H1 (cell line): ENCODE measurements around the gene DEDD2. TPM values are rescaled to one million over a fixed set of nuclear protein-coding genes. Genes with fewer than 3 reads are reported as not detected.

Experiments used
- CTBP2 ChIP-seq: IDR thresholded peaks from 2 replicates; pipeline ENCODE4 v1.7.0; 2011; ENCODE audit warnings: borderline replicate concordance, mild to moderate bottlenecking, moderate library complexity, mixed read lengths, low read length; ENCODE audit not compliant: insufficient read depth, insufficient read length
- EP300 ChIP-seq, 2 experiments: IDR thresholded peaks; 1 replicate in 1 of 2; 2 replicates in 1 of 2; pipeline ENCODE4 v1.6.1; 2011 to 2012; ENCODE audit warnings: low read depth in 2 of 2, low read length in 2 of 2, mild to moderate bottlenecking in 2 of 2, borderline replicate concordance in 1 of 2, inconsistent platforms in 1 of 2, moderate library complexity in 1 of 2
- FOSL1 ChIP-seq: IDR thresholded peaks from 2 replicates; pipeline ENCODE4 v1.6.1; 2011; ENCODE audit warnings: mild to moderate bottlenecking, low read depth, low read length, moderate library complexity; ENCODE audit not compliant: insufficient read depth
- SIN3A ChIP-seq, 2 experiments: IDR thresholded peaks in 1 of 2; conservative IDR thresholded peaks in 1 of 2; 2 replicates each; pipeline ENCODE4 v1.6.1; 2011 to 2012; ENCODE audit warnings: low read length in 2 of 2, improper control_type of control experiment in 1 of 2, low read depth in 1 of 2, mild to moderate bottlenecking in 1 of 2
- SIRT6 ChIP-seq: IDR thresholded peaks from one replicate; pipeline ENCODE4 v1.7.1; 2012; ENCODE audit warnings: low read length, inconsistent platforms
- SUZ12 ChIP-seq: fragments of 200-600 bp; sonication (generic); IDR thresholded peaks from 2 replicates; pipeline ENCODE4 v1.6.1; 2012; ENCODE audit warnings: mild to moderate bottlenecking, inconsistent platforms, low read length, moderate library complexity, mixed read lengths
- polyA plus RNA-seq, 7 experiments: library from polyadenylated mRNA; depleted of rRNA in 3 of 7; stranded (reverse) in 5 of 7; unstranded in 2 of 7; fragments of >200 nt in 5 of 7; fragments of 200-250 nt in 2 of 7; gene quantifications; 1 replicate in 5 of 7; 2 replicates in 1 of 7; 4 replicates in 1 of 7; pipeline versions ENCODE4 v1.2.1 to v1.2.3, GENCODE V29; 2011 to 2013; ENCODE audit warnings: missing spikeins in 2 of 7, mixed read lengths in 2 of 7
- total RNA-seq: library from RNA; stranded (reverse); fragmentation: NEBNext Ultra II Directional; extraction: Animal tissue kit (Norgen Biotek cat#: 25700); gene quantifications from 2 replicates; pipeline ENCODE4 v1.2.1, GENCODE V29; 2021
- TF ChIP-seq, protein P1 (sequence below): fragments of 300-600 bp; sonication (generic); IDR thresholded peaks from 2 replicates; pipeline ENCODE4 v1.7.1; 2012; ENCODE audit warnings: low read length, moderate library complexity, mild to moderate bottlenecking, inconsistent platforms; ENCODE audit not compliant: insufficient replicate concordance
- TF ChIP-seq, protein P2 (sequence below), 3 experiments: IDR thresholded peaks; 1 replicate in 2 of 3; 2 replicates in 1 of 3; pipeline versions ENCODE4 v1.5.1 to v1.6.1; 2011; ENCODE audit warnings: low read length in 3 of 3, mild to moderate bottlenecking in 3 of 3, inconsistent platforms in 2 of 3, low read depth in 1 of 3, moderate library complexity in 1 of 3; ENCODE audit not compliant: insufficient read depth in 1 of 3; ENCODE audit errors: control extremely low read depth in 1 of 3

Gene DEDD2
- total and polyA plus RNA-seq, 2 of the 8 experiments (the other 6 are each of a cell fraction or from before 2014, with no cell fraction given) = 37.8 to 65.0 TPM

DNA sequence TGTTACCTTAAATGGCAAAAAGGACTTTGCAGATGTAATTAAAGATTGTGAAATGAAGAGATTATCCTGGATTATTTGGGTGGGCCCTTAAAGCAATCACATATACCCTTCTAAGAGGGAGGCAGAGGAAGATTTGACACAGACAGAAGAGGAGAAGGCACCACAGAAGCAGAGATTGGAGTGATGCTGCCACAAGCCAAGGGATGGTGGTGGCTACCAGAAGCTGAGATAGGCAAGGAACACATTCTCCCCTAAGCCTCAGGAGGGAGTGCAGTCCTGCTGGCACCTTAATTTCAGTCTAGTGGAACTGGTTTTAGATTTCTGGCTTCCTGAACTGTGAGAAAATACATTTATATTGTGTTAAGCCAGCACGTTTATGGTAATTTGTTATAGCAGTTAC is 24.2 kb downstream of the DEDD2 start (continued):
- TF ChIP-seq, protein P1, sequence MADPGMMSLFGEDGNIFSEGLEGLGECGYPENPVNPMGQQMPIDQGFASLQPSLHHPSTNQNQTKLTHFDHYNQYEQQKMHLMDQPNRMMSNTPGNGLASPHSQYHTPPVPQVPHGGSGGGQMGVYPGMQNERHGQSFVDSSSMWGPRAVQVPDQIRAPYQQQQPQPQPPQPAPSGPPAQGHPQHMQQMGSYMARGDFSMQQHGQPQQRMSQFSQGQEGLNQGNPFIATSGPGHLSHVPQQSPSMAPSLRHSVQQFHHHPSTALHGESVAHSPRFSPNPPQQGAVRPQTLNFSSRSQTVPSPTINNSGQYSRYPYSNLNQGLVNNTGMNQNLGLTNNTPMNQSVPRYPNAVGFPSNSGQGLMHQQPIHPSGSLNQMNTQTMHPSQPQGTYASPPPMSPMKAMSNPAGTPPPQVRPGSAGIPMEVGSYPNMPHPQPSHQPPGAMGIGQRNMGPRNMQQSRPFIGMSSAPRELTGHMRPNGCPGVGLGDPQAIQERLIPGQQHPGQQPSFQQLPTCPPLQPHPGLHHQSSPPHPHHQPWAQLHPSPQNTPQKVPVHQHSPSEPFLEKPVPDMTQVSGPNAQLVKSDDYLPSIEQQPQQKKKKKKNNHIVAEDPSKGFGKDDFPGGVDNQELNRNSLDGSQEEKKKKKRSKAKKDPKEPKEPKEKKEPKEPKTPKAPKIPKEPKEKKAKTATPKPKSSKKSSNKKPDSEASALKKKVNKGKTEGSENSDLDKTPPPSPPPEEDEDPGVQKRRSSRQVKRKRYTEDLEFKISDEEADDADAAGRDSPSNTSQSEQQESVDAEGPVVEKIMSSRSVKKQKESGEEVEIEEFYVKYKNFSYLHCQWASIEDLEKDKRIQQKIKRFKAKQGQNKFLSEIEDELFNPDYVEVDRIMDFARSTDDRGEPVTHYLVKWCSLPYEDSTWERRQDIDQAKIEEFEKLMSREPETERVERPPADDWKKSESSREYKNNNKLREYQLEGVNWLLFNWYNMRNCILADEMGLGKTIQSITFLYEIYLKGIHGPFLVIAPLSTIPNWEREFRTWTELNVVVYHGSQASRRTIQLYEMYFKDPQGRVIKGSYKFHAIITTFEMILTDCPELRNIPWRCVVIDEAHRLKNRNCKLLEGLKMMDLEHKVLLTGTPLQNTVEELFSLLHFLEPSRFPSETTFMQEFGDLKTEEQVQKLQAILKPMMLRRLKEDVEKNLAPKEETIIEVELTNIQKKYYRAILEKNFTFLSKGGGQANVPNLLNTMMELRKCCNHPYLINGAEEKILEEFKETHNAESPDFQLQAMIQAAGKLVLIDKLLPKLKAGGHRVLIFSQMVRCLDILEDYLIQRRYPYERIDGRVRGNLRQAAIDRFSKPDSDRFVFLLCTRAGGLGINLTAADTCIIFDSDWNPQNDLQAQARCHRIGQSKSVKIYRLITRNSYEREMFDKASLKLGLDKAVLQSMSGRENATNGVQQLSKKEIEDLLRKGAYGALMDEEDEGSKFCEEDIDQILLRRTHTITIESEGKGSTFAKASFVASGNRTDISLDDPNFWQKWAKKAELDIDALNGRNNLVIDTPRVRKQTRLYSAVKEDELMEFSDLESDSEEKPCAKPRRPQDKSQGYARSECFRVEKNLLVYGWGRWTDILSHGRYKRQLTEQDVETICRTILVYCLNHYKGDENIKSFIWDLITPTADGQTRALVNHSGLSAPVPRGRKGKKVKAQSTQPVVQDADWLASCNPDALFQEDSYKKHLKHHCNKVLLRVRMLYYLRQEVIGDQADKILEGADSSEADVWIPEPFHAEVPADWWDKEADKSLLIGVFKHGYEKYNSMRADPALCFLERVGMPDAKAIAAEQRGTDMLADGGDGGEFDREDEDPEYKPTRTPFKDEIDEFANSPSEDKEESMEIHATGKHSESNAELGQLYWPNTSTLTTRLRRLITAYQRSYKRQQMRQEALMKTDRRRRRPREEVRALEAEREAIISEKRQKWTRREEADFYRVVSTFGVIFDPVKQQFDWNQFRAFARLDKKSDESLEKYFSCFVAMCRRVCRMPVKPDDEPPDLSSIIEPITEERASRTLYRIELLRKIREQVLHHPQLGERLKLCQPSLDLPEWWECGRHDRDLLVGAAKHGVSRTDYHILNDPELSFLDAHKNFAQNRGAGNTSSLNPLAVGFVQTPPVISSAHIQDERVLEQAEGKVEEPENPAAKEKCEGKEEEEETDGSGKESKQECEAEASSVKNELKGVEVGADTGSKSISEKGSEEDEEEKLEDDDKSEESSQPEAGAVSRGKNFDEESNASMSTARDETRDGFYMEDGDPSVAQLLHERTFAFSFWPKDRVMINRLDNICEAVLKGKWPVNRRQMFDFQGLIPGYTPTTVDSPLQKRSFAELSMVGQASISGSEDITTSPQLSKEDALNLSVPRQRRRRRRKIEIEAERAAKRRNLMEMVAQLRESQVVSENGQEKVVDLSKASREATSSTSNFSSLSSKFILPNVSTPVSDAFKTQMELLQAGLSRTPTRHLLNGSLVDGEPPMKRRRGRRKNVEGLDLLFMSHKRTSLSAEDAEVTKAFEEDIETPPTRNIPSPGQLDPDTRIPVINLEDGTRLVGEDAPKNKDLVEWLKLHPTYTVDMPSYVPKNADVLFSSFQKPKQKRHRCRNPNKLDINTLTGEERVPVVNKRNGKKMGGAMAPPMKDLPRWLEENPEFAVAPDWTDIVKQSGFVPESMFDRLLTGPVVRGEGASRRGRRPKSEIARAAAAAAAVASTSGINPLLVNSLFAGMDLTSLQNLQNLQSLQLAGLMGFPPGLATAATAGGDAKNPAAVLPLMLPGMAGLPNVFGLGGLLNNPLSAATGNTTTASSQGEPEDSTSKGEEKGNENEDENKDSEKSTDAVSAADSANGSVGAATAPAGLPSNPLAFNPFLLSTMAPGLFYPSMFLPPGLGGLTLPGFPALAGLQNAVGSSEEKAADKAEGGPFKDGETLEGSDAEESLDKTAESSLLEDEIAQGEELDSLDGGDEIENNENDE = no peak
- no peak for TF ChIP-seq SIN3A (conservative IDR thresholded peaks at IDR 0.05 in 1 of 2, IDR thresholded peaks at IDR 0.05 in 1 of 2; ENCODE audit: low read depth in 1 of 2, low read length in 2 of 2)
- TF ChIP-seq, protein P2, sequence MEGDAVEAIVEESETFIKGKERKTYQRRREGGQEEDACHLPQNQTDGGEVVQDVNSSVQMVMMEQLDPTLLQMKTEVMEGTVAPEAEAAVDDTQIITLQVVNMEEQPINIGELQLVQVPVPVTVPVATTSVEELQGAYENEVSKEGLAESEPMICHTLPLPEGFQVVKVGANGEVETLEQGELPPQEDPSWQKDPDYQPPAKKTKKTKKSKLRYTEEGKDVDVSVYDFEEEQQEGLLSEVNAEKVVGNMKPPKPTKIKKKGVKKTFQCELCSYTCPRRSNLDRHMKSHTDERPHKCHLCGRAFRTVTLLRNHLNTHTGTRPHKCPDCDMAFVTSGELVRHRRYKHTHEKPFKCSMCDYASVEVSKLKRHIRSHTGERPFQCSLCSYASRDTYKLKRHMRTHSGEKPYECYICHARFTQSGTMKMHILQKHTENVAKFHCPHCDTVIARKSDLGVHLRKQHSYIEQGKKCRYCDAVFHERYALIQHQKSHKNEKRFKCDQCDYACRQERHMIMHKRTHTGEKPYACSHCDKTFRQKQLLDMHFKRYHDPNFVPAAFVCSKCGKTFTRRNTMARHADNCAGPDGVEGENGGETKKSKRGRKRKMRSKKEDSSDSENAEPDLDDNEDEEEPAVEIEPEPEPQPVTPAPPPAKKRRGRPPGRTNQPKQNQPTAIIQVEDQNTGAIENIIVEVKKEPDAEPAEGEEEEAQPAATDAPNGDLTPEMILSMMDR (IDR thresholded peaks at IDR 0.05; ENCODE audit: control extremely low read depth in 1 of 3, insufficient read depth in 1 of 3, low read depth in 1 of 3, low read length in 3 of 3) = no peak
- TF ChIP-seq CTBP2 = no peak
- no peak for TF ChIP-seq FOSL1
- no peak for TF ChIP-seq SUZ12
- TF ChIP-seq SIRT6 = no peak
- TF ChIP-seq EP300 (IDR thresholded peaks at IDR 0.05; ENCODE audit: borderline replicate concordance in 1 of 2, low read depth in 2 of 2, low read length in 2 of 2) = no peak
